ENCODE data around the gene KIF14.

GRCh38 chr1:200669314-200670241 lies 49.0 kb upstream of the KIF14 start, which contains the start of gene DDX59:
- peak; percentile 76 to 90 for TF ChIP-seq POLR2A (IDR thresholded peaks at IDR 0.05)
- TF ChIP-seq, protein P1, sequence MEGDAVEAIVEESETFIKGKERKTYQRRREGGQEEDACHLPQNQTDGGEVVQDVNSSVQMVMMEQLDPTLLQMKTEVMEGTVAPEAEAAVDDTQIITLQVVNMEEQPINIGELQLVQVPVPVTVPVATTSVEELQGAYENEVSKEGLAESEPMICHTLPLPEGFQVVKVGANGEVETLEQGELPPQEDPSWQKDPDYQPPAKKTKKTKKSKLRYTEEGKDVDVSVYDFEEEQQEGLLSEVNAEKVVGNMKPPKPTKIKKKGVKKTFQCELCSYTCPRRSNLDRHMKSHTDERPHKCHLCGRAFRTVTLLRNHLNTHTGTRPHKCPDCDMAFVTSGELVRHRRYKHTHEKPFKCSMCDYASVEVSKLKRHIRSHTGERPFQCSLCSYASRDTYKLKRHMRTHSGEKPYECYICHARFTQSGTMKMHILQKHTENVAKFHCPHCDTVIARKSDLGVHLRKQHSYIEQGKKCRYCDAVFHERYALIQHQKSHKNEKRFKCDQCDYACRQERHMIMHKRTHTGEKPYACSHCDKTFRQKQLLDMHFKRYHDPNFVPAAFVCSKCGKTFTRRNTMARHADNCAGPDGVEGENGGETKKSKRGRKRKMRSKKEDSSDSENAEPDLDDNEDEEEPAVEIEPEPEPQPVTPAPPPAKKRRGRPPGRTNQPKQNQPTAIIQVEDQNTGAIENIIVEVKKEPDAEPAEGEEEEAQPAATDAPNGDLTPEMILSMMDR (IDR thresholded peaks at IDR 0.05), result peak in 2 of 5 experiments; percentile 33 to 51

All from tibial nerve (tissue), 3 donors.